Panc1 (cell line): ENCODE measurements around the gene NELFCD.

Source experiments
- POLR2AphosphoS5 ChIP-seq: IDR thresholded peaks from 2 replicates; pipeline ENCODE4 v1.6.1; 2012; ENCODE audit warnings: mild to moderate bottlenecking, low read depth, low read length, moderate library complexity
- SIN3A ChIP-seq: IDR thresholded peaks from 2 replicates; pipeline ENCODE4 v1.6.1; 2012; ENCODE audit warnings: low read depth, mild to moderate bottlenecking, low read length, moderate library complexity, borderline replicate concordance; ENCODE audit not compliant: insufficient read depth
- TCF7L2 ChIP-seq: IDR thresholded peaks from 2 replicates; pipeline ENCODE4 v1.6.1; 2011; ENCODE audit warnings: mild to moderate bottlenecking, low read depth, low read length, inconsistent platforms
- TF ChIP-seq, protein P1 (sequence below): fragments of 450-650 bp; IDR thresholded peaks from 2 replicates; pipeline ENCODE4 v1.5.1; 2017; ENCODE audit warnings: mild to moderate bottlenecking
- TF ChIP-seq, protein P2 (sequence below), 2 experiments: IDR thresholded peaks; 2 replicates each; pipeline ENCODE4 v1.6.1; 2011 to 2012; ENCODE audit warnings: low read depth in 2 of 2, control low read depth in 1 of 2, low read length in 1 of 2, mild to moderate bottlenecking in 1 of 2, moderate library complexity in 1 of 2; ENCODE audit not compliant: insufficient read depth in 1 of 2

DNA sequence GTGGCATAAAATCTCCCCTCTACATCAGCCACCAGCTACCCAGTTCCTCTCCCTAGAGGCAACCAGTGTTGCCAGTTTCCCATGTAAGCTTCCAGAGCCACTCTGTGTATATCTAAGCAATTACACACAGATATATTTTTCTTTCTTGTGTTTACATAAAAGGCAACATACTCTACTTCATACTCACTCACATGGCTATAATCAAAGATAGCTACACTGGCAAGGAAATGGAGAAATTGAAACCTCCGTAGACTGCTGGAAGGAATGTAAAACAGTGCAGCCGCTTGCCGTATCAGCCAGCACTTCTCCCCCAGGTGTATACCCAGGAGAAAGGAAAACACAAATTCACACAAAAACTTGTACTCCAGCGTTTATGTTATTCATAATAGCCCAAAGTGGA, 38.5 kb upstream of the NELFCD start:
- TF ChIP-seq, protein P1, sequence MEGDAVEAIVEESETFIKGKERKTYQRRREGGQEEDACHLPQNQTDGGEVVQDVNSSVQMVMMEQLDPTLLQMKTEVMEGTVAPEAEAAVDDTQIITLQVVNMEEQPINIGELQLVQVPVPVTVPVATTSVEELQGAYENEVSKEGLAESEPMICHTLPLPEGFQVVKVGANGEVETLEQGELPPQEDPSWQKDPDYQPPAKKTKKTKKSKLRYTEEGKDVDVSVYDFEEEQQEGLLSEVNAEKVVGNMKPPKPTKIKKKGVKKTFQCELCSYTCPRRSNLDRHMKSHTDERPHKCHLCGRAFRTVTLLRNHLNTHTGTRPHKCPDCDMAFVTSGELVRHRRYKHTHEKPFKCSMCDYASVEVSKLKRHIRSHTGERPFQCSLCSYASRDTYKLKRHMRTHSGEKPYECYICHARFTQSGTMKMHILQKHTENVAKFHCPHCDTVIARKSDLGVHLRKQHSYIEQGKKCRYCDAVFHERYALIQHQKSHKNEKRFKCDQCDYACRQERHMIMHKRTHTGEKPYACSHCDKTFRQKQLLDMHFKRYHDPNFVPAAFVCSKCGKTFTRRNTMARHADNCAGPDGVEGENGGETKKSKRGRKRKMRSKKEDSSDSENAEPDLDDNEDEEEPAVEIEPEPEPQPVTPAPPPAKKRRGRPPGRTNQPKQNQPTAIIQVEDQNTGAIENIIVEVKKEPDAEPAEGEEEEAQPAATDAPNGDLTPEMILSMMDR: no peak
- TF ChIP-seq SIN3A (no peak), POLR2AphosphoS5 (no peak), TCF7L2 (no peak)
- TF ChIP-seq, protein P2, sequence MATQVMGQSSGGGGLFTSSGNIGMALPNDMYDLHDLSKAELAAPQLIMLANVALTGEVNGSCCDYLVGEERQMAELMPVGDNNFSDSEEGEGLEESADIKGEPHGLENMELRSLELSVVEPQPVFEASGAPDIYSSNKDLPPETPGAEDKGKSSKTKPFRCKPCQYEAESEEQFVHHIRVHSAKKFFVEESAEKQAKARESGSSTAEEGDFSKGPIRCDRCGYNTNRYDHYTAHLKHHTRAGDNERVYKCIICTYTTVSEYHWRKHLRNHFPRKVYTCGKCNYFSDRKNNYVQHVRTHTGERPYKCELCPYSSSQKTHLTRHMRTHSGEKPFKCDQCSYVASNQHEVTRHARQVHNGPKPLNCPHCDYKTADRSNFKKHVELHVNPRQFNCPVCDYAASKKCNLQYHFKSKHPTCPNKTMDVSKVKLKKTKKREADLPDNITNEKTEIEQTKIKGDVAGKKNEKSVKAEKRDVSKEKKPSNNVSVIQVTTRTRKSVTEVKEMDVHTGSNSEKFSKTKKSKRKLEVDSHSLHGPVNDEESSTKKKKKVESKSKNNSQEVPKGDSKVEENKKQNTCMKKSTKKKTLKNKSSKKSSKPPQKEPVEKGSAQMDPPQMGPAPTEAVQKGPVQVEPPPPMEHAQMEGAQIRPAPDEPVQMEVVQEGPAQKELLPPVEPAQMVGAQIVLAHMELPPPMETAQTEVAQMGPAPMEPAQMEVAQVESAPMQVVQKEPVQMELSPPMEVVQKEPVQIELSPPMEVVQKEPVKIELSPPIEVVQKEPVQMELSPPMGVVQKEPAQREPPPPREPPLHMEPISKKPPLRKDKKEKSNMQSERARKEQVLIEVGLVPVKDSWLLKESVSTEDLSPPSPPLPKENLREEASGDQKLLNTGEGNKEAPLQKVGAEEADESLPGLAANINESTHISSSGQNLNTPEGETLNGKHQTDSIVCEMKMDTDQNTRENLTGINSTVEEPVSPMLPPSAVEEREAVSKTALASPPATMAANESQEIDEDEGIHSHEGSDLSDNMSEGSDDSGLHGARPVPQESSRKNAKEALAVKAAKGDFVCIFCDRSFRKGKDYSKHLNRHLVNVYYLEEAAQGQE (IDR thresholded peaks at IDR 0.05; ENCODE audit: insufficient read depth in 1 of 2, low read depth in 2 of 2, low read length in 1 of 2): no peak
